HG02642 (cell line): ENCODE measurements around the gene MOB2.
A peak's percentile ranks its signal among the peaks of the same experiment; 100 is the strongest.

Experiments
- ATAC-seq: cut with Tn5 transposase; IDR thresholded peaks from one replicate; pipeline ENCODE4 v1.9.1; 2021; ENCODE audit warnings: mild to moderate bottlenecking; ENCODE audit not compliant: unreplicated experiment, poor library complexity

The MOB2 gene, protein sequence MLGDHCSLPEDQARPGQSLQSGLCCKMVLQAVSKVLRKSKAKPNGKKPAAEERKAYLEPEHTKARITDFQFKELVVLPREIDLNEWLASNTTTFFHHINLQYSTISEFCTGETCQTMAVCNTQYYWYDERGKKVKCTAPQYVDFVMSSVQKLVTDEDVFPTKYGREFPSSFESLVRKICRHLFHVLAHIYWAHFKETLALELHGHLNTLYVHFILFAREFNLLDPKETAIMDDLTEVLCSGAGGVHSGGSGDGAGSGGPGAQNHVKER

DNA sequence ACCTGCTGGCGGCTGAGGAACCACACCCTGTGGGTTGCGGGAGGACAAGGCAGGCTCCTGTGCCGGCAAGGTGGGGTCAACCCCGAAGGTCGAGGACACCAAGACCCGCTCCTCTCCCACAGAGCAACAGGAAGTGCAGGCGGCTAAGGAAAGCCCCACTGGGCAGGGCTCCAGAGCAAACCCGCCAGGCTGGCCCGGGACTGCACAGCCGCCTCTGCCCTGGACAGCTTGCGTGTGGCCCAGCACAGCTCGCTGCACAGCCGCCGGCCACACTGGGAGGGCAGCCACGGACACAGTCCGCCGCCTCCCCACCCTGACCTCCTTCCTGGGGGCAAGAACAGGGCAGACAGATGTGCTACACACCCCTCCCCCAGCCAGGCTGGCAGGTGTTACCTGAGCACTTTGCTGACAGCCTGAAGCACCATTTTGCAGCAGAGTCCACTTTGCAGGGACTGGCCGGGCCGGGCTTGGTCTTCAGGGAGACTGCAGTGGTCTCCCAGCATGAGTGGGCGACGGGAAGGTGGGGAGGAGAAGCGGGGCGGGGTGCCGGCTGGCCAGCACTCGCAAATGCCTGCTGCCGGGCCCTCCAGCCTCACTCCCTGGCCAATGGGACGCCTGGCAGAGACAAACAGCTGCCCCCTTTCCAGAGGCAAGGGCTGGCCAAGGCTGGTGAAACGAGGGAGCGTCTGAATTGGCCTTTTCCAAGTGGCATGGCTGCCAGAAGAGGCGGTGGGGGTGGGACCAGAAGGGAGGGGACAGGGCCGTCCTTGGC, at the start of gene MOB2:
TSS of gene MOB2 (minus strand) at position 726 of the 772 bp plus-strand sequence. CDS start at position 503, 223 bp downstream.
- no peak for ATAC-seq

DNA sequence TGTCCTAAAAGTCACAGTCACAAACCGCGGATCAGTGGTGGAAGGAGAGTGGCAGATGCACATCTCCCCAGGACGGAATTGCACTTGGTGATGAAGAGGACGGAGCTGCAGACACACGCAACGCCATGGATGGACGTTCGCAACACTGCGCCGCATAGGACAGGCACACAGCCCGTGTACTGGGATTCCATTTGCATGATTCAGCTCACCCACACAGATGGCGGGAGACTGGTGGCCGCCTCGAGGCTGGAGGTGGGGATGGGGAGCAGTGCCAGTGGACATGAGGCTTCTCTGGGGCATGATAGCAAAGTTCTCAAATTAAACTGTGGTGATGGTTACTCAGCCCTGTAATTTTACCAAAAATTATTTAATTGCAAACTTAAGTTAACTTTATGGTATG, 48.1 kb upstream of the MOB2 start:
- no peak for ATAC-seq

DNA sequence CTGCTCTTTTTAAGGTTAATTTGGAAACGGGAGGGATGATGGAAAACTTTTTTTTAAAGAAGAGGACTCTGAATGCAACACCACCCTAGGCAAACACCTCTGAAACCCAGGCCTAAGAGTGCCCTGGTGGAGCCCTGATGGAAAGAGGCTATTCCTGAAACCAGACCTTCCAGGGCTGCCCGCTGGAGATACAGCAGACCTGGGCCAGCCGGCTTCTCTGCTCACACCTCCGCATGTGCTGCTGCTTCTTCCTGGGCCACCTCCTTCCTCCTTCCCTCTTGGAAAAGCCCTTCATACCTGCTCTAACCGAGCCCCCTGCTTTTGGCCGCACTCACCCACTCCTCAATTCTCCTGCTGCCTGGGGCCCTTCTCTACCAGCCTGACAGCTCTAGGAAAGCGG, 47.6 kb upstream of the MOB2 start:
- ATAC-seq: no peak

DNA sequence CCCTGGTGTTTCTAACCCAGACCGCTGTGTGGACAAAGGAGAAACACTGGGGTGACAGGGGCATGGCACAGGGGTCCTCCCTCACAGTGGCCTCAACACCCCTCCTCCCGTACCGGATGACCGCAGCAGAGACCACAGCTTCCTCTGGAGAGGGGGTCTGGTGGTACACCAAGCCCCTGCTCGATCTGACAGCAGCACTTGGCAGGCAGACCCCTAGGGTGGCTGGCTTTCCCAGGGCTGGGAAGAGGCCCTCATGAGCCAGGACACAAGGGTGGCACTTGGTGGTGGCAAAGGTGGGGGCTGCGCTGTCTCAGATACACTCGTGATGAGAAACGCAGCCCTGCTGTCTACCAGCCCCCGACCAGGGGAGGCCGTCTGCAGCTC, 46.8 kb upstream of the MOB2 start:
- no peak for ATAC-seq

DNA sequence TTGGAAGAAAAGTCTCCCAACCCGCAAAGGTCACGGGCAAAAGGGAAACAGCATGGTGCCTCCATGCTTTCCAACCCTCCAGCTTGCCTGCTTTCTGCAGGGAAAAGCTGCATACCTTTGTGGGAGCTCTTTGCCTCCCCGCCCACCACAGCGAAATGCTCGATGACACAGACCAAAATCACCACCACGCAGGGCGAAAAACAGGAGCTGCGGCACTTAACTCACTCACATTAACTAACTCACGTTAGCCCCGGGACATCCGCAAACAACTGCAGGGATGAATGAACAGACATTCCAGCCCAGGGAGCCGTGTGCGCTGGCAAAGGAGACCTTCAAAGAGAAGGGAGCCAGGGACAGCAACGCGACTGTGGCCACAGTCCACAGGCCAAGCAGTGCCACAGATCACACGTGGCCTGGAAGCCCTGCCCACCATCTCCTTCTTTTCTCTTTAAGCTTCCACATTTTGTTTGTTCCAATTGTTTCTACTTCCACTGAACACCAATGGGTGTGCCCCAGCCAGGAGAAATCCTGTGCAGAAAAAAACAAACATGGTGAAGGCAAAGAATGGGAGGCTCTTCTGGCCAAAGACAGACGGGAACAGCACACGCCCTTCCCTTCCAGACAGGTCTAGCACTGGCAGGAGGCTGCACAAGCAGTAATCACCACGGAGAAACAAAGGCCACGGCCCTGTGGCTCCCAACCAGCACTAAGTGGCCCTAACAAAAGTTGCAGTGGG, 46.2 kb upstream of the MOB2 start:
- no peak for ATAC-seq

- no peak for ATAC-seq
Measured at GRCh38 chr11:1532014-1532586, 45.5 kb upstream of the MOB2 start.

- no peak for ATAC-seq
Measured at GRCh38 chr11:1531449-1532013, 45.0 kb upstream of the MOB2 start.

- no peak for ATAC-seq
Measured at GRCh38 chr11:1530686-1531448, 44.3 kb upstream of the MOB2 start.

DNA sequence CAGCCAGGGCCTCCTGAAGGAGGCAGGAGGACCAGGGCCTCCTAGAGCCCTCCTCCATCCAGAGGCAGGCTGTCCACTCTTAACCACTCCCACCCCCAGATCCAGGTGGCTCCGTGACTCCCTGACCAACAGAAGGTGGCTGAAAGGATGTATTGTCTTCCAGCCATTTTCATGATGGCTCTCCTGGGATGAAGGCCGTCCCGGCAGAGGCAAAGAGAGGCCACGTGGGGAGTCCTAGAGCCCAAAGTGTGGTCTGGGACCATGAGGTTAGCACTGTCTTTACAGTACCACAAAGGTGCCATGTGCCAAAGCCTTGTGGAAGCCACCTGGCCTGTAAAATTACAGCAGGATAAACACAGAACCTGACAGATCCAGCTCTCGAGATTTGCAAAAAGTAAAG, 43.2 kb upstream of the MOB2 start:
- ATAC-seq: no peak

DNA sequence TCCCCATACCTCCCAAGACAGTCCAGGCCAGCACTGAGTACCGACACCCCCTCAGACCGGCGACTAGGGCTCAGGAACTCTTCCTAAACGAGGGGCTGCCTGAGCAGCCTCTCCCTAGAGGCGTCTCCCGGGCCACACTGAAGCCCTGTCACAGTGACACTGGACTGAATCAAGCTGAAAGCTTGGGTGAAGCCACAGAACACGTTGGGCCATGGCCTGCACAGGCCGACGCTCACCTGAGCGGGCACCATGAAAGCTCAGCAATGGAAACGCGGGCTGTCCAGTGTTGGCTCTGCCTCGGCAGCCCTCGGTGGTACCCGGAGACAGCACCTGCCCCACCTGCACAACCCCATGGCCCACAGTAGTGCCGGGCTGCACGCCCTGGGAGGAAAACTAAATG, 42.7 kb upstream of the MOB2 start:
- no peak for ATAC-seq

DNA sequence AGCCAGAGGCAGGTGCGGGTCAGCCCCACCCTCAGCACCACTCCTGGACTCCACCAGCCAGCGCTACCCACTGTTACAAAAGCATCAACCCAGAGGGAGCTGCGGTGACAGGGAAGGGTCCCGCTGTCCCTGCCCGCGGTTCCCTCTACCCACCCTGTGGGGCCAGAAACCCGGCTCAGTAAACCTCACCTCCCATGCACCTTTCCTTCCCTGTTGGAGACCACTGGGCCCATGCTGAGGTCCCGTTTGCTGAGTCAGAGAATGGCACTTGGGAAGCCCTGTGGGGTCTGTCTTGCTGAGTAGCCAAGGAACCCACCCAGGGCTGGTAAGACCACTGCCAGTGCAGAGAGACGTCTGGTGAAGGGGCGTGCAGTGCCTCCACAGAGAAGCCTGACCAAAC, 42.1 kb upstream of the MOB2 start:
- ATAC-seq: no peak

DNA sequence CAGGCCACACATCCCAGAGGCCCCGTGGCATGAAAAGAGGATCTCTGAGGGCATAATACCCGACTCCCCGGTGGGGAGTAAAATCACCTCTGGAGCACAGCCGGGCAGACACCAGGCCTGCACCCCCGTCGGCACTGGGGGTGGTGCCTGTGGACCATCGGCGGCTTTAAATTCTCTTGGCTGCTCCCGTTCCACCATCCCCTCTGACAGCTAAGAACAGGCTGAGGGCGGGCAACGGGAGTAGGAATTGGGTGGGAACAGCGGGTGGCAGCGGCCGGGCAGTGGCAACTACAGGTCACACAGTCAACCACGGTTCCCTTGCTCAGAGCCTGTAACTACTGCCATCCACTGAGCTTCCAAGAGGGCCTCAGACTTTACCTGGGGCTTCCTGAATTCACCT, 40.2 kb upstream of the MOB2 start:
- ATAC-seq: no peak

GRCh38 chr11:1523779-1524178, 37.2 kb upstream of the MOB2 start:
- ATAC-seq: no peak

GRCh38 chr11:1523077-1523476, 36.5 kb upstream of the MOB2 start:
- no peak for ATAC-seq

- ATAC-seq: no peak
Measured at GRCh38 chr11:1522081-1522424, 35.5 kb upstream of the MOB2 start.

- ATAC-seq: peak; percentile 87
Measured at GRCh38 chr11:1521382-1522080, 35.0 kb upstream of the MOB2 start.

DNA sequence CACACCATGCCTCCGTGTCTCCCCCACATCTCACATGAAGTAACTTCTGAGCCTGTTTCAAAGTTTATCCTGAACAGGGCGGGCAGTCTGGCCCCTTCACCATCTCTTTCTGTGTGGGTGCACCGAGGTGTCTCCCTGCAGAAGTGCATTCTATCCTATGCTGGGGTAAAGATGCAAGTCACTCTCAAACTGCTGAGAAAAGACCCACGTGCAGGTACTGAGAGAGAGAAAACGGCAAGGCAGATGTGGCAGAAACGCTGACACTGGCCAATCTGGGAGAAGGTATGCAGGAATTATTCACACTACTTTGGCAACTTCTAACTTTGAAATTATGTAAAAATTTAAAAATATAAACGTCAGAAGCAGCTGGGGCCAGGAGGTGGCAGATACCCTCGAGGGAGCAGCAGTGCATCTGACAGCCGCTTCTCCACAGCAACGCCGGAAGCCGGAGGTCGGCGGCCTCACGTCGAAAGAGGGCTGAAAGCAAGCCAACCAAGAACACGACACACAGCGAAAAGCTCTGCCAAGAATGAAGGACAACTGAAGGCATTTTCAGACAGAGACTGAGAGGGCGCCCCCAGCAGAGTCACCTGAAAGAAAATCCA, 34.2 kb upstream of the MOB2 start:
- no peak for ATAC-seq

DNA sequence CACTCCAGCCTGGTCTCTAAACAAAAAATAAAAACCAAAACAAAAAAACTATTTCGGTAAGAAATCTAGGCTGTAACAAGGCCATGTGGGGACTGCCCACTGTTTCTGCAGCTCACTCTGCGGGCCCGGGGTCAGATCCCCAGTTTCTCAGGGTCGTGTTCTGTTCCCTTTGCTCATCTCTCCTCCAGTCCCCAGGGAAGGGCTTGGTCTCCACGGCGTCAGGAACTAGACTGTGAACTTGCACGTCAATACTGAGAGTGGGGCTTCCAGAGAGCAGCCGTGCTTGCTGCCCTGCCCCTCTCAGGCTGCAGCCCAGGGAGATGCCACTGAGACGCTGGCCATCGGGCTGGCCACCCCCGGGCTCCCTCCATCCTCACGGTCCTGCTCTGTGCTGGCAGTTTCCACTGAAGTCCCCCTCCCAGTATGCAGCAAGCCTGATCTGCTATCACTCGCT, 33.7 kb upstream of the MOB2 start:
- no peak for ATAC-seq
